Activated CD4-positive, alpha-beta T cell treated with anti-CD3 and anti-CD28 coated beads, Interleukin-2, Interleukin-4, amounts not matched to agents 100 ng/mL and 50 ng/mL, durations not matched to agents 16 hours and 8 hours (primary cell): ENCODE data around the gene EPHA2.
"Not testable (repeated sequence)": the region's sequence is repeated elsewhere in the genome, so short reads cannot be mapped to it uniquely, and the experiment has no call there.

Experiments
- DNase-seq: peaks from one replicate; pipeline ENCODE4 v3.0.0-alpha.2; 2020; ENCODE audit warnings: low spot score

EPHA2 gene

DNA sequence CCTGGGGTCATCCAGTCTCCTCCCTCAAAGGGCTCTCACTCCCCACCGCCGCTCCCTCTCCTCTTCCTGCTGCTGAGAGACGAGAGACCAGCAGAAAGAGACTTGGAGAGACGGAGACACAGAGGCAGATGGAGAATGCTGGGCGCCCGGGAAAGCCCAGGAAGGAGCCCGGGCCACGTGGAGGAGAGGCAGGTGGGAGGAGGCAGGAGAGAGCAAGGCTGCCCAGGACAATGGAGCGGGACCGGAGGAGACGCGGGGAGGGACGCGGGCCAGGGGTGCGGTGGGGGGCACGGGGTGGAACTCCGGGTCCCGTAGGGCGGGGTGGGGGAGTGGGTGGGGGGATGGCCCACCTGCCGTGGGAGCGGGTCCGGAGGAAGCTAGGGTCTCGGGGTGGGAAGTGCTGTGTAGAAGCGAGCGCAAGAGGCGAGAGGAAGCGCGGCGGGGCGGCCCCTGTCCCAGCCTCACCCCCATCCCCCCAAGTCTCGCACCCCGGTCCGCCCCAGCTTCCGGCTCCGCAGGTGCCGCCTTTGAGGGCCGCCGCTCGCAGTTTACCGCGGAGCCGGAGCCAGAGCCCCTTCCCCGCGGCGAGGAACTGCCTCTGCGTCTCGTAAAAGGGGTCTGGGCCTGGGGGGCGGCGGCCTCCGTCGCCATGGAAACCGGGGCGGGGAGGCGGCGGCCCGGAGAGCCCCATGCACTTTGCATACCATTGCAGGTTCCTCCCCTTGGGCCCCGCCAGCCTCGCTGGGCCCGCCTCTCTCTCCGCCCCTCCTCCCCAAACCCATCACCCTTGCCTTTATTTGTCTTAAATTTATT, 11.7 kb upstream of the EPHA2 start:
- no peak for DNase-seq

DNA sequence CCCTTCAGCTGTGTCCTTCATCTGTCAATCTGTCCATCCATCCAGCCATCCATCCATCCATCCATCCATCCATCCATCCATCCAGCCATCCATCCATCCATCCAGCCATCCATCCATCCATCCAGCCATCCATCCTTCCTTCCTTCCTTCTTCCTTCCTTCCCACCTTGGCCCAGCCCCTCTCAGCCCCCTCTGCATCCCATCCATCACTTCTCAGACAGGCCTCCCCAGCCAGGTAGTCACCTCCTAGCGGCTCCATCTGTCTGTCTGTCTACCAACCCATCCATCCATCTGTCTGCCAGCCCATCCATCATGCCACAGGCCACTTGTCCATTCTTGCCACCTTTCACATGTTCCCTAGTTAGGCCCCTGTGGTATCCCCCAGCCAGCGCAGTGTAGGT, 10.2 kb upstream of the EPHA2 start:
- DNase-seq: no peak

DNA sequence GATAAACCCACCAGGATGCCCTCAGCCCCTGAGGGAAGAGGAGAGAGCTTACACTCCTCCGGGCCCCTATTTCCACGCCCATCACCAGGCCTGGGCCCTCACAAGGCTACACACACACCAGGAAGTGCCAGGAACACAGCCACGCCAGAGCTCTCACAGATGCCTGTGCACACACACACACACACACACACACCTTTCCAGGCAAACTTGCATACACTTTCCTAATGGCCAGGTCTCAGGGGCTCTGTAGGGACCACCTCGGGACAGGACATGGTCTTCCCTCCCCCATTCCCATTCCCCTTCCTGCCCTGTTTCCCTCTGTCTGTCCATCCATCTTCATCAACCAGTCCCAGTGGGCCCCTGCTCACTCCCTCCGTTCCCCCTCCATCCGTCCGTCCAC, 9.7 kb upstream of the EPHA2 start:
- DNase-seq: no peak

DNA sequence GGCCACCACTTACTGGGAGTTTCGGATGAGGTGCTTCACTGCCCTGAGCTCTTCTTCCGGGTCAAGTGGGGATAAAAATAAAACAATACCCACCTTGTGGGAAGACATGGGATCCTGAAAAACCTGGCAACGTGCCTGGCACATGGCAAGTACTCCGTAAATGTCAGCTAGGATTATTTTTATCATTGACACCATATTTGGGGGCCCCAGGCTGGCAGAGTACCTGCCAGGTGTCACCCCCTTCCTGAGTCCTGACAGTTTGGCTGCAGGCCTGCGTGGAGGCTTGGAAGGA, 9.2 kb upstream of the EPHA2 start:
- DNase-seq: no peak

DNA sequence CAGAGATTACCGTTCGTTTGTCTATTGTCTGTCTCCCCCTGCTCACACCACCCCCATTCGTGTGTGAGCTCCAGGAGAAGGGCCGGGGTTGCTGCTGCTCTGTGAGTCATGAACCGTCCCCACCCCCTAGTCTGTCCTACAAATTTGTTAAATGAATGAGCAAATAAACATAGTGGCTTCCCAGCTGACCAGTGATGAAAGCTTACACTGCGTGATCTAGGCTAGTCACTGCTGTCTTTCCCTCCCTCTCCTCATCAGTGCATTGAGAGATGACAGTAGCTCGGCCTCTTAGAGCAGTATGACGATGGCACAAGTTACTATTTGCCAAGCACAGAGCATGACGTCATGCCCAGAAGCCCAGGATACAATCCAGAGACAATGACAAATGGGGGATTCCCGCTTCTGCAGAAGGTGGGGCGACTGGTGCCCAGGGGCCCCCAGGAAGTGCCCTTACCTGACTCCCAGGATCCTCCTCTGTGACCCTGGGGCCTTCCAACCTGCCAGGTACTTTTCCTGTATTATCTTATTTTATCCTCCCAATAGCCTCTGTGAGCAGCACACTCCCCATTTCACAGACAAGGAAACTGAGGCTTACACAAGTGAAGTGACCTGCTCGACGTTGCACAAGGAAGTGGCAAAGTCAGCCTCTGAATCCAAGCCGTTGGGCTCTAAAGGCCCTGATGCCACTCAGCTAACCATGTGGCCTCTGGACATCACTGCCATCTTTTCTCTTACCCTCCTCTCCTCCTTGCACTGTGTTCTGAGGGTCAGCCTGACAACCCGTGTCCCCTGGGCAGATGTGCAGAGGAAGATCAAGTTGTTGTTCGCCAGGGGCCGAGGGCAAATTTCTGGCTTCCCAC, 8.6 kb upstream of the EPHA2 start:
- DNase-seq: no peak

DNA sequence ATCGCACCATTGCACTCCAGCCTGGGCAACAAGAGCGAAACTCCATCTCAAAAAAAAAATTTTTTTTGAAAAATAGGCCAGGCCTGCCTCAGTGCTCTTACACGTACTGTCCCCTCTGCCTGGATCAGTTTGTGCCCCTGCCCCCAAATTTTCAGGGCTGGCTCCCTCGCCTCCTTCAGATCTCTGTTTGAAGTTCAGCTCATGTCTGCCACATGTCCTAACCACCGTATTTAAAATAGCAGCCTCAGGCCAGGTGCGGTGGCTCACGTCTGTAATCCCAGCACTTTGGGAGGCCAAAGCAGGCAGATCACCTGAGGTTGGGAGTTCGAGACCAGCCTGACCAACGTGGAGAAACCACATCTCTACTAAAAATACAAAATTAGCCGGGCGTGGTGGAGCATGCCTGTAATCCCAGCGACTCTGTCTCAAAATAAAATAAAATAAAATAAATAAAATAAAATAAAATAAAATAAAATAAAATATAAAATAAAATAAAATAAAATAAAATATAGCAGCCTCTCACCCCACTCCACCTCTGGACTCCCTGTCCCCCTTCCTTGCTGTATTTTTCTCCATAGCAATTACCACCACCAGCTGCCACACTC, 7.8 kb upstream of the EPHA2 start:
- not testable (repeated sequence) for DNase-seq

DNA sequence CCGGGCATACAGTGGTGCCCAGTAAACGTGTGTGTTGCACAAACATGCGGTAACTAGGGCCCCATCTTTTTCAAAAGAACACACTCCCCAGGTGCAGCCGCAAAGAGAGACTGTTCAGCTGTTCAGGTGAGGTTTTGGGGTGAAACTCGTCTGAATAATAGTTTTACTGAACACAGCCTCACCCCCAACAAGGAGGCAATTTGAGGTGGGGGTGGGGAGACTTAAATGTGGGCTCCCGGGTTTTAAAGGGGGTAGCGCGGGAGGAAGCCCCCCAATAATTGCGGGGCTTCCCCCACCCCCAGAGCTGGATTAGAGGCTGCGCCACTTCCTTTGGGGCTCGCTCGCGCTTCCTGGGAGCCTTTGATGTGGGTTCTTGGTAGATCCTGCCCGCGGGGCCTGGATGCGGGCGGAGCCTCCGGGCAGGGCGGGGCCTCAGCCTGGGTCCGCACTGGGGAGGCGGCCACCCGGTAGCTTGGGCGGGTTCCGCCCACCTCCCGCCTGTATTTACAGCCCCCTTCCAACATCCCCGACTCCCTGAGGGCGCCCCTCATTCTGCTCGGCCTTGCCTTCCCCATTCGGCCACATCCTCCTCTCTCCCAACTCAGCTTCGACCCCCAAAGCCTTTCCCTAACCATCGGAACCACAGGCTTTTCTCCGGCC, 6.4 kb upstream of the EPHA2 start:
- peak; percentile 26 for DNase-seq

DNA sequence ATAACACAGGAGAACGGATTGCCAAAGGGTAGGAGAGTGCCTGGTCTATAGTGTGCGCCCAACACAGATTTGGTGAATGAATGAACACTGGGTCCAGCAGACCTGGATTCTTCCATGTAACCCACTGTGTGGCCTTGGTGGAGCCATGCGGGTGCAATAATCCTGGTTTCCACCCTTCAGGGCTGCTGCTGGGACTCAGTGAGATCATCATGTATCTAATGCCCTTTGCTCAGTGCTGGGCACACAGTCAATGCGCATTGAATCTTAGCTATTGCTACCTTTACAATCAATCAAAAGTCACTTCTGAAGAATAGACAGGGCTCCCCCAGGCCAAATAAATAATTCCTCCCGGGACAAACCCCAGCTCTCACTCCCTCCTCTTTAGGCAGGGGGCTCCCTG, 5.8 kb upstream of the EPHA2 start:
- no peak for DNase-seq

DNA sequence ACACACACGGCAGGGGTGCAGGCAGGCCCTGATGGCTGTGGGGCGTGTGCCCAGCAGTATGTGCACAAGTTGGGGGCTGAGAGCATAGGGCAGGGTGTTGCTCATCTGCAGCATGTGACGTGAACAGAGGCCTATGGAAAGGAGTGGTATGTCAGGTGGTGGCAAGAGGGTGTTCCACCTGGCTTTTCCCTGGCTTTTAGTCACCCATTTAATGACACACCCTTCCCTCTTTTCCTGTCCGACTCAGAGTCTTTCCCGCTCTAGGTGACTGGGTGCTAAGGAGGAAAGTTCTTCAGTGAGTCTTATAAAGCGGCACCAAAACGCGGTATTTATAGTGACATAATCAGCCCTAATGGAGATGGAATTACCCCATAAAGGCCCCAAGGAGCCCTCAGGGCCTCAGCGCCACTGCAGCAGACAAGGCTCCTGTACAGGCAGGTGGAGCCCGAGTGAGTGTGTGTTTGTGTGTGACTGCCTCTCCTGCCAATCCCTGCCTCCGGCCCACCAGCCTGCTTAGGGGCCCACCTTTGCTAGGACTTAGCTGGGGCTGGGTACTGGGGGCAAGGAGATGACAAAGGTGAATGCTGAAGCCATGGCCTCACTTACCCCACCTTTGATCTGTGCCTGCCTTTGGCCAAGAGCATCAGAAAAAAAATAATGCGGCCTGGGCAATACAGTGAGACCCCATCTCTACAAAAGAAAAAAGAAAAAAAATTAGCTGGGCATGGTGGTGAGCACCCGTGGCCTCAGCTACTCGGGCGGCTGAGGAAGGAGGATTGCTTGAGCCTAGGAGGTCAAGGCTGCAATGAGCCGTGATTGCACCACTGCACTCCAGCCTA, 3.3 kb upstream of the EPHA2 start:
- no peak for DNase-seq

DNA sequence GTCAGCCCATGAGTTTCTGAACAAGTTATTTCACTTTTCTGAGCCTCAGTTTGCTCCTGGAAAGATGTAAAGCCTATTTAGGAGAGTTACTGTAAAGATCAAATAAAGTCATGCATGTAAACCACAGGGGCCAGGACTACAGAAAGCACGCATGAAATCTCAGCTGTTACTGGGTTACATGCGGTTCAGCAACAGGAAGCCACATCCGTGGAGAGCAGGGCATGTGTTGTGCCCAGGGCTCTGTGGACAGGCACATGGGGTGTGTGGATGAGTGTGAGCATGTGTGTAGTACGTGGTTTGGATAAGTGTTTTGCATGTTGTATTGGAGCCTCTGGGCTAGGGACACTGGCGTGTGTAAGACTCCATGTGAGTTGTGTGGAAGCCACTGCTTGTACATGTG, 2.2 kb upstream of the EPHA2 start:
- DNase-seq: peak; percentile 26

DNA sequence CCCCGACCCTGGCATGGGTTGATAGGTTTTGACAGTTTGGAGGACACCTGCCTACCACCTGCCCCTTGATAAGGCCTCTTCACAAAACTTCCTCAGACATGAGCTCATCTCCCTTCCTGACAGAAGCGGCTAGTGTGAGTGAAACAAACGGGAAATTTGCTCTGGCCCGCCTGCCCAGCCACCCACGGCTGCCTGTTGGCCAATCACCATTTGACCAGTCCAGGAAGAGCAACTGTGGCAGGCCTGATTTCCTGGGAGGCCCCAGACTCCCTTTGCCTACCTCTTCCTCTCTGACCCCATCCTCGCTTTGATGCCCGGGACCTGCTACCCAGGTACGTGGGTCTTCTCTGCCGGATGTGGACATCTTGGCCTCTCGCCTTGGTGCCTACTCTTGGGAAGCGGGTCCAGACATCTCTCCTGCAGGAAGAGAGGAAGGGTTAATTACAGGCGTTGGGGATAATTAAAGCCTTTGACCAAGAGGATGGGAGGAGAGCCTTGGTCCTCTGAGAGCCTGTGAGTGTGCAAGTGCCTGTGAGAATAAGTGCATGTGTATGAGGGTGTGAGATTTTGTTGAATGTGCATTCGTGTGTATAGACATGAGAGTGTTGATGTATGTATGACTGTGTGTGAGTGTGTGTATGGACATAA, 1.1 kb upstream of the EPHA2 start:
- DNase-seq: no peak

DNA sequence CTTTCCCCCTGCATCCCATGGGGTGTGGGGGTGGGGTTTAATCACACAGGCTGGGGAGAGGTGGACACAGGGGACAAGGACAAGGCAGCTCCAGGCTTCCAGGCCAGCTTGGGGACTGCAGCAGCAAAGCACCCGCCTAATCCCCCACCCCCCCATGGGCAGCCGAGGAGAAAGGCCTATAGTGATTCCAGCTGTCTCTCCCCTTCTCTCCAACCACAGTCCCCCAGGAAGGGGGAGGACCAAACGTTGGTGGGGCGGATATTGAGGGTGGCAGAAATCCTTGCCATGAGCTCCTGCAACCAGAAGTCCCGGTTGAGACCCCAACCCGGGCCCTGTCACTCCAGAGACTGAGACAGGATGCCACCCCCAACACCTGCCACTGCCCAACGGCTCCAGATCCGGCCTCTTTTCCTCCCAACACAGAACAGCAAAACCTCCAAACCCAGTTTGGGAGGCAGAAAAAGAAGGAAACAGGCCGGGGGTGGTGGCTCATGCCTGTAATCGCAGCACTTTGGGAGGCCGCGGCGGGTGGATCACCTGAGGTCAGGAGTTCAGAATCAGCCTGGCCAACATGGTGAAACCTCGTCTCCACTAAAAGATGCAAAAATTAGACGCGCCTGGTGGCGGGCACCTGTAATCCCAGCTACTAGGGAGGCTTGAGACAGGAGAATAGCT, 1.7 kb downstream of the EPHA2 start:
- no peak for DNase-seq

DNA sequence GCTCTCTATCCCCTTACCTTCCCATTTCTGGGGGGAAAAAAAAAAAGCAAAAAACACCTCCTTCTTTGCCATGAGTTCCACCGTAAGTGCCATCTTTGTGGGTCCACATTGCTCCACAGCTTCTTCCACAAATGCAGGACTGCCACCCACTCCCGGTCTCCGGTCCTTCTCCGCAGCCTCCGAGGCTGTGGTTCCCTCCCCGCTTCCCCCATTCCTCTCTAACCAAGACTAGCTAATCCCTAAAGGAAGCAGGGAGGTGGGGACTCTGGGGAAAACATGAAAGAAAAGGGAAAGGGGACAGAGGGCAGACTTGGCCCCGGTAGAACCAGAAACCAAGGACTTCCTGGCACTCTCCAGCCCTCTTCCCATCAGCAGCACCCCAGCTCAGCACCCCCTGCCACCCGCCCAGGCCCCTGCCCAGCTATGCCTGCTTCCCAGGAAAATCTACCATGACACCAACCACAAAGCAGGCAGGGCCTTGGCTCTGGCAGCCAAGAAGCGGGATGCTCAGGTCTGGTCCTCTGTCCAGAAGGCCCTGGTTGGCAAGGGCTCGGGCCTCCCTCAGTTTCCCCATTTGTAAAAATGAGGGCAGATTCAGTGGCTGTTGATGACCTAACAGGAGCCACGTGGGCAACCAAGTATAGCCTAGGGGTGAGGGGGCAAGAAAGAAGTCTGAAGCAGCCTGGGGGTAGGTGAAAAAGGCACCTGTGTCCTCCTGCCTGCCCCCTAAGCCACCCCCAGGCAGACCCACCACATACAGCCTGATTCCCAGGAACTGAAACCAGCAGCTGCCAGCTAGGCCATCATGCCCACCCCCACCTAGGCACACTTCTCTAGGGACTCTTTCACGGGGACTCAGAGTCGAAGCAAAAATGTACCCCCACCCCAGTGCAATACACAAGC, 2.5 kb downstream of the EPHA2 start:
- DNase-seq: no peak

DNA sequence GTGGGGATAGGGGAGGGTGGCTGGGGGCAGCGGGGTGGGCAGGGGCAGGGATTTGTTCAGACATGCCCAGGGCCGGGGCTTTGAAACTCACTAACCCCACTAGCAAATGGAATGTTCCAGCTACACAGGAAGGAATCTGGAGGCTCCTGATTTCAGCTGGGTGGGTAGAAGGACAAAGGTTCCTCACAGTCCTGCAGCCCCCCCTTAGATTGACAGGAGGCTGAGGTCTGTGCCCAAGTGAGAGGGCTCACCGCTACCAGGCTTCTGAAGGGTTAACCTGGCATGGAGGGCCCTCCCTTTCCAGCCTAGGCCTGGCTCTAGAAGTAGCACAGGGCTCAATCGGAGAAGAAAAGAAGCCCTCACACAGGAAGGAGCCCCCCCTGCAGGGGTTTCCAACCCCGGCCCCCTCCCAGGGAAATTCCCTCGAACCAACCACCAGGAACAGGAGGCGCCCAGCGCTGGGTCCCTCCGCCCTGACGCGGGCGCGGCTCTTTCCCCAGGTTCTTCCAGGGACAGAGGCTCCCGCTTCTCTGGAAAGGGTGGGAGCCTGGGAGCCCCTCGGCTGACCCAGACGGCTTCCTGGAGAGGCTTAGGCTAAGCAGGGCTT, 3.3 kb downstream of the EPHA2 start:
- no peak for DNase-seq

DNA sequence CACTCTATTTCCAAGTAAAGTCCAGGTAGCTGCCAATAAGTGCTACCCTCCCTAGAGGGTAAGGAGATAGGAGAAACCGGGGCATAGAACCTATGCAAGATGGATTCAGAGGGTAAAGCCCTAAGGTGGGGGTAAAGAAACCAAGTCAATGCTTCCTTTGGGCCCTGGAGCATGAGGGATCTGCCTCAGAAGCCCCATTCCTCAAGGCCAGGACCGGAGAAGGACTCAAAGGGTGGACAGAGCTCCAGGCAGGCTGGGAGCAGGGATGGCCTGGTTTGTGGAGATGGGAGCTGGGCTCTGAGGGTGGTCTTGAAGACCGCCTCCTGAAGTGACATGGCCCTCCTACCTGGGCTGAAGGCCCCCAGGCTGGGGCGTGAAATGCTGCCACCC, 3.9 kb downstream of the EPHA2 start:
- DNase-seq: no peak

DNA sequence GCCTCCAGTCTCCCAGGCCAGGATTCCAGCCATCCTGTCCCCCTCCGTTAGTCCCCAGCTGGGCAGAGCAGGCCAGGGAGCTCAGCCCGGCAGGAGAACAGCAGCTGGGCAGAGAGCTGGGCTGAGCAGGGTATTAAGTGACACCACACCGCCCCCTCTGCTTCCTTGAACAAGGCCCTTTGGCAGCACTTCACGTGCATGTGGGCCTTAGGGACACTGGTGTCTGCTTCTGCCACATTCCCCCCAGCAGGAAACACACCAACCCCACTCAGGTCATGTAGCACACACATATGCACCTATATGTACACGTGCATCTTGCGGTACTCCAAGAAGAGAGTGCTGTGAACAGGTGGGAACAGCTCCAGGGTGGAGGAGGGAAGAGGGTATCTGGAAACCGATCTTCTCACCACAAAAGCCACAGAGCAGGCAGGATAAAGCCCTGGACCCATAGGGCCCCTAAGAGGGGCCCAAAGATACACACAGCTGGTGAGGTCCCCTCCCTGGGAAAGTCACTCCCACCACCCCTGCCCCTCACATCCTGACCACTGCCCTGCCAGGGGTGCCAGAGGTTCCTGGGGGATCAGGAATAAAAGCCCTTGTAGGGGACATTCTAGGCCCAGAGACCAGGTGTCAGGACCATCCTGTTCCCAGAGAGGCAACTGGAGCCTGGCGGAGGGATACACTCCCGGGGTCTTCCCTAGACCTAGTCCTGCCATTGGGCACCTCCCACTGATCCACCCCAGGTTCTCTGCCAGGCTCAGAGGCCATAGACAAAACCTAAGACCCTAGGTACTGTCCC, 4.5 kb downstream of the EPHA2 start:
- DNase-seq: no peak

DNA sequence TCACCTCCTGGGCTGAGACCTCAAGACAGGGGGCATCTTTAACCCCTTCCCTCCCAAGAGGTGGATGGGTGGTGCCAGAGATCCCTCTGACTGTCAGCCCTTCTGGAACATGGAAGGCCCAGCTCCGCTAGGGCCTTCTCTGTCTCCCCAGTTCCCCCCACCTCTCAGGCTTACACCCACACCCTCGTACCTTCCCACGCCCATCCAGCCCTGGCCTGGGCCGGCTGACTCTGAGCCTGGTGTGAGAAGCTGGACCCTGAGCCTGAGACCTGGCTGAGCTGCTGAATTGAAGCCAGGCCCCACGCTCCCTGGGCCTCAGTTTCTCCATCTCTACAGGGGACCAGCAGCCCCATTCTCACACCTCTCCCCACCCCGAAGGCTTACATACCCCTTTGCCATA, 5.4 kb downstream of the EPHA2 start:
- DNase-seq: no peak
